ENCODE measurements around the gene PCED1B.

- TF ChIP-seq EZH2phosphoT487 (IDR thresholded peaks at IDR 0.05; ENCODE audit: unreplicated experiment) (no peak), POLR2AphosphoS5 (IDR thresholded peaks at IDR 0.05; ENCODE audit: low read depth) (no peak), EZH2 (IDR thresholded peaks at IDR 0.05; ENCODE audit: low read depth, unreplicated experiment) (no peak), CTCF (conservative IDR thresholded peaks at IDR 0.05; ENCODE audit: low read depth in 2 of 2) (no peak), REST (IDR thresholded peaks at IDR 0.05; ENCODE audit: unreplicated experiment) (no peak), CREB1 (CRISPR knock-in tag; IDR thresholded peaks at IDR 0.05; ENCODE audit: low read depth) (no peak), JUNB (IDR thresholded peaks at IDR 0.05; ENCODE audit: unreplicated experiment) (no peak), STAT1 (IDR thresholded peaks at IDR 0.05; ENCODE audit: unreplicated experiment) (no peak)
- TF ChIP-seq, protein P1, sequence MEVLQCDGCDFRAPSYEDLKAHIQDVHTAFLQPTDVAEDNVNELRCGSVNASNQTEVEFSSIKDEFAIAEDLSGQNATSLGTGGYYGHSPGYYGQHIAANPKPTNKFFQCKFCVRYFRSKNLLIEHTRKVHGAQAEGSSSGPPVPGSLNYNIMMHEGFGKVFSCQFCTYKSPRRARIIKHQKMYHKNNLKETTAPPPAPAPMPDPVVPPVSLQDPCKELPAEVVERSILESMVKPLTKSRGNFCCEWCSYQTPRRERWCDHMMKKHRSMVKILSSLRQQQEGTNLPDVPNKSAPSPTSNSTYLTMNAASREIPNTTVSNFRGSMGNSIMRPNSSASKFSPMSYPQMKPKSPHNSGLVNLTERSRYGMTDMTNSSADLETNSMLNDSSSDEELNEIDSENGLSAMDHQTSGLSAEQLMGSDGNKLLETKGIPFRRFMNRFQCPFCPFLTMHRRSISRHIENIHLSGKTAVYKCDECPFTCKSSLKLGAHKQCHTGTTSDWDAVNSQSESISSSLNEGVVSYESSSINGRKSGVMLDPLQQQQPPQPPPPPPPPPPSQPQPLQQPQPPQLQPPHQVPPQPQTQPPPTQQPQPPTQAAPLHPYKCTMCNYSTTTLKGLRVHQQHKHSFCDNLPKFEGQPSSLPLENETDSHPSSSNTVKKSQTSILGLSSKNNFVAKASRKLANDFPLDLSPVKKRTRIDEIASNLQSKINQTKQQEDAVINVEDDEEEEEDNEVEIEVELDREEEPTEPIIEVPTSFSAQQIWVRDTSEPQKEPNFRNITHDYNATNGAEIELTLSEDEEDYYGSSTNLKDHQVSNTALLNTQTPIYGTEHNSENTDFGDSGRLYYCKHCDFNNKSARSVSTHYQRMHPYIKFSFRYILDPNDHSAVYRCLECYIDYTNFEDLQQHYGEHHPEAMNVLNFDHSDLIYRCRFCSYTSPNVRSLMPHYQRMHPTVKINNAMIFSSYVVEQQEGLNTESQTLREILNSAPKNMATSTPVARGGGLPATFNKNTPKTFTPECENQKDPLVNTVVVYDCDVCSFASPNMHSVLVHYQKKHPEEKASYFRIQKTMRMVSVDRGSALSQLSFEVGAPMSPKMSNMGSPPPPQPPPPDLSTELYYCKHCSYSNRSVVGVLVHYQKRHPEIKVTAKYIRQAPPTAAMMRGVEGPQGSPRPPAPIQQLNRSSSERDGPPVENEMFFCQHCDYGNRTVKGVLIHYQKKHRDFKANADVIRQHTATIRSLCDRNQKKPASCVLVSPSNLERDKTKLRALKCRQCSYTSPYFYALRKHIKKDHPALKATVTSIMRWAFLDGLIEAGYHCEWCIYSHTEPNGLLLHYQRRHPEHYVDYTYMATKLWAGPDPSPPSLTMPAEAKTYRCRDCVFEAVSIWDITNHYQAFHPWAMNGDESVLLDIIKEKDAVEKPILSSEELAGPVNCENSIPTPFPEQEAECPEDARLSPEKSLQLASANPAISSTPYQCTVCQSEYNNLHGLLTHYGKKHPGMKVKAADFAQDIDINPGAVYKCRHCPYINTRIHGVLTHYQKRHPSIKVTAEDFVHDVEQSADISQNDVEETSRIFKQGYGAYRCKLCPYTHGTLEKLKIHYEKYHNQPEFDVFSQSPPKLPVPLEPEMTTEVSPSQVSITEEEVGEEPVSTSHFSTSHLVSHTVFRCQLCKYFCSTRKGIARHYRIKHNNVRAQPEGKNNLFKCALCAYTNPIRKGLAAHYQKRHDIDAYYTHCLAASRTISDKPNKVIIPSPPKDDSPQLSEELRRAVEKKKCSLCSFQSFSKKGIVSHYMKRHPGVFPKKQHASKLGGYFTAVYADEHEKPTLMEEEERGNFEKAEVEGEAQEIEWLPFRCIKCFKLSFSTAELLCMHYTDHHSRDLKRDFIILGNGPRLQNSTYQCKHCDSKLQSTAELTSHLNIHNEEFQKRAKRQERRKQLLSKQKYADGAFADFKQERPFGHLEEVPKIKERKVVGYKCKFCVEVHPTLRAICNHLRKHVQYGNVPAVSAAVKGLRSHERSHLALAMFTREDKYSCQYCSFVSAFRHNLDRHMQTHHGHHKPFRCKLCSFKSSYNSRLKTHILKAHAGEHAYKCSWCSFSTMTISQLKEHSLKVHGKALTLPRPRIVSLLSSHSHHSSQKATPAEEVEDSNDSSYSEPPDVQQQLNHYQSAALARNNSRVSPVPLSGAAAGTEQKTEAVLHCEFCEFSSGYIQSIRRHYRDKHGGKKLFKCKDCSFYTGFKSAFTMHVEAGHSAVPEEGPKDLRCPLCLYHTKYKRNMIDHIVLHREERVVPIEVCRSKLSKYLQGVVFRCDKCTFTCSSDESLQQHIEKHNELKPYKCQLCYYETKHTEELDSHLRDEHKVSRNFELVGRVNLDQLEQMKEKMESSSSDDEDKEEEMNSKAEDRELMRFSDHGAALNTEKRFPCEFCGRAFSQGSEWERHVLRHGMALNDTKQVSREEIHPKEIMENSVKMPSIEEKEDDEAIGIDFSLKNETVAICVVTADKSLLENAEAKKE (CRISPR knock-in tag; IDR thresholded peaks at IDR 0.05), result no peak
Observed at GRCh38 chr12:47100160-47100559, 20.7 kb downstream of the PCED1B start.

Data from GM23338 (cell line).